ENCODE measurements around the gene TMEM43. TPM values are rescaled to one million over a fixed set of nuclear protein-coding genes. Genes with fewer than 3 reads are reported as not detected.

The TMEM43 gene
- total and polyA plus RNA-seq, 2 of the 8 experiments (the other 6 are each of a cell fraction or from before 2014, with no cell fraction given): 27.0 to 33.7 TPM

DNA sequence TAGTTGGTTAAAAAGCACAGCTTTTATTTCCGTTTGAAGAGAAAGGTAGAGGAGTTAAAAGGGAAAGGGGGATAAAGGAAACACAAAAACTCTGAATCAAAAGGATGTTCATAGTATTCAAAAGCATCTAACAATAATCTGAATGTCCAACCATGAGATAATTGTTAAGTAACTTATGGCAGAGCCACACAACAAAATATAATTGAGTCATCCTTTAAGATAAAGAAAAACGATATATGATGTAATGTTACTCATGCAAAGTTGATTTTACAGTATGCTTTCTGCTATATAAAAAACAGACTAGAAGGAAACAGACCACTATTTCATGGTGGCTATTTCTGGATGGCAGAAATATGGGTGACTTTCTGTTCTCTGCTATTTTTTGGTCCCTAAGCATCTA is 49.6 kb downstream of the TMEM43 start (continued):
- no peak for TF ChIP-seq BRCA1 (IDR thresholded peaks at IDR 0.05; ENCODE audit: low read depth, low read length)
- no peak for TF ChIP-seq SP2 (IDR thresholded peaks at IDR 0.05; ENCODE audit: low read length)
- no peak for TF ChIP-seq BACH1 (IDR thresholded peaks at IDR 0.05; ENCODE audit: low read length)
